ENCODE results near the gene AUTS2.
A peak's percentile ranks its signal among the peaks of the same experiment; 100 is the strongest.

The AUTS2 gene

DNA sequence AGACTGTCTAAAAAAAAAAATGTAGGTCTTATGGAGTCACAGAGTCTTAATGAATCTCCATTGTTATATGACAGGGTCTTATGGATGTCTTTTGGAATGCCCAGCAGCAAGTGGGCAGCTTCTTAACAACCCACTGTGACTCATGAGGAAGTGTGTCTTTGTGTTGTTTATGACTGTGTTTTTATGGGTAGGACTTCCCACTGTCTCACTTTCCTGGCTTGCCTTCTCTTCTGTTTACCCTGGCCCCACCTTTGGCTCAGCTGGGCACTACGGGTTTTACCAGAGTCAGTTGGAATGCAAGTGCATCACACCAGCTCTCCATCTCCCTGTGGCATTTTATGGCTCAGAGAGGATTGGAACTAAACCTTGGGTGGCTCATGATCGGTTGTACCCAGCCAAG lies 580.5 kb downstream of the AUTS2 start:
- Histone ChIP-seq H3K9me3 (ENCODE audit: control insufficient read depth in 1 of 2, low read length in 2 of 2) (no peaks in the 10 kb centered on the region), H3K4me1 (ENCODE audit: control insufficient read depth in 1 of 2, insufficient read depth in 2 of 2, low read length in 2 of 2) (peaks cover 5% of the 10 kb centered on the region in 2 donors), H3K27ac (ENCODE audit: low read length) (no peak overlapping the region), H3K27me3 (ENCODE audit: low read depth, low read length) (no peaks in the 10 kb centered on the region), H3K36me3 (ENCODE audit: control insufficient read depth in 1 of 2, insufficient read depth in 2 of 2, low read length in 2 of 2) (no peaks in the 10 kb centered on the region), H3K4me3 (ENCODE audit: low read depth in 1 of 2, low read length in 2 of 2) (no peak overlapping the region)

DNA sequence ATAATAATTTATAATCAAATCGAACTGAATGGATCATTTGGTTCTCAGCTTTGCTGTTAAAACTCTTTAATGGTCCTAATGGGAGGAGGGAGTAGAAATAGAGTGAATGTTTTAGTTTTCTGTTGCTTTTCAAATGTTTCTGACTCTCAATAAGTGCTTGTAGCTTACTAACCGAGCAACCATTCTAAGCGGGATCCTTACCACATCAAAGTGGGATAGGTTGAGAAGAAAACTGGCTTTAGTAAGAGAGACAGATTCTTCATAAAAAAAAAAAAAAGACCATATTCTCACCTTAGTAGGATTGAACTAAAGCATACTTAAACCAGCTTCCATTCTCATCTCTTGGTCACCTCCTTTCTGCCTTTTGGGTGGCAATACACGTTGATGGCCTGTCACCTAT lies 584.2 kb downstream of the AUTS2 start:
- H3K9me3 ChIP-seq (ENCODE audit: control insufficient read depth in 1 of 2, low read length in 2 of 2): no peaks in the 10 kb centered on the region
- H3K4me3 ChIP-seq (ENCODE audit: low read depth in 1 of 2, low read length in 2 of 2): no peak overlapping the region
- no peaks in the 10 kb centered on the region for H3K36me3 ChIP-seq (ENCODE audit: control insufficient read depth in 1 of 2, insufficient read depth in 2 of 2, low read length in 2 of 2)
- H3K27ac ChIP-seq (ENCODE audit: low read length): no peak overlapping the region
- H3K27me3 ChIP-seq (ENCODE audit: low read depth, low read length): no peaks in the 10 kb centered on the region
- H3K4me1 ChIP-seq (ENCODE audit: control insufficient read depth in 1 of 2, insufficient read depth in 2 of 2, low read length in 2 of 2): peaks cover 5% of the 10 kb centered on the region in 2 donors

DNA sequence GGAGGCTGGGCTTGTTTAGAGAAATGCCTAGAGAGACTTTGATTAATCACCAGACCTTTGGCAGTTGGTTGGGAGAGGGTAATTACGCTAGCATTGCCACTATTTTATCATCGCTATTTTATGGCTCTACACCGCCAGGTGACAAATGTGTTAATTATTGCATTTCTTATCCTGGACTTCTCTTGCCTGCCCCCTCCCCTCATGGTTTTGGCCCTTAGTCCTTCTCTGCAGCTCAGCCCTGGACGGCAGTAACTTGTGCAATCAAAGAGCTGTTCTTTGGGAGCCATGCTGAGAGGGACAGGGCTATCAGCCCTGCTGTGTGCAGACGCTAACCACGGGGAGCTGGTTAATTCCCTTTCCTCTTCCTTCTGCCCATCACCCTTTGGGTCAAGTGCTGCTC lies 585.0 kb downstream of the AUTS2 start:
- H3K27ac ChIP-seq (ENCODE audit: low read length): no peak overlapping the region
- H3K9me3 ChIP-seq (ENCODE audit: control insufficient read depth in 1 of 2, low read length in 2 of 2): no peaks in the 10 kb centered on the region
- peaks cover 5% of the 10 kb centered on the region in 2 donors for H3K4me1 ChIP-seq (ENCODE audit: control insufficient read depth in 1 of 2, insufficient read depth in 2 of 2, low read length in 2 of 2)
- H3K27me3 ChIP-seq (ENCODE audit: low read depth, low read length): no peaks in the 10 kb centered on the region
- no peaks in the 10 kb centered on the region for H3K36me3 ChIP-seq (ENCODE audit: control insufficient read depth in 1 of 2, insufficient read depth in 2 of 2, low read length in 2 of 2)
- no peak overlapping the region for H3K4me3 ChIP-seq (ENCODE audit: low read depth in 1 of 2, low read length in 2 of 2)

DNA sequence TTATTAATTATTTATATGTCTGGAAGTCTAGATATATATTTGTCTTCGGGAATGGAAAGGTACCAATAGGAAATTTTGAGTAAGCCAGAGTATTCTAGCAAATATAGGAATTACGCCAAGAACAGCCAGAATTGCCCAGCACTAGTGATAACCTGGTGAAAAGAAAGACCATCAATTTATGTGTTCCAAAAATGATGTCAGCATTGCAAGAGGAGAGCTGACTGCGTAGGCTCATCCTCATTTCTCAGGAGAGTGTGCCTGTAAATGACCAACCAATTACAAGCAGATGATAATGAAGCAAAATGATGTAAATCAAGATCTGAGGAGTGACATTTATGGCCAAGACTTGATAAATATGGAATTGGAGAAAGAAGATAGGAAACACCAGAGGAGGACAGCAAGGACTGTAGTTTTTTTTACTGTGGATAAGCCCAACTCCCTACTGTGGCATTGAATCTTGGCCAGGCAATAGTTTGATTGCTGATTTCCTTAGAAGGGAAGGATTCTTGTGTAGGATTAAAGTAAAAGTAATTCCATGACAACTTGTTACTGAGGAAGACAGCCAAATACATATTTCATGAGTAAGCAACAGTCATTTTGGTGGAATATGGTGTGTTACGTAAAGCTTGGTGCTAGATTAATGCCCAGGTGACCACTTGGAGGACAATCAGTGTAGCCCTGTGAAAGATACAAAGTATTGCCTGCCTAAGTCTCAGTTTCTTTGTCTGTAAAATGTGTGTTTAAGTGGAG lies 590.8 kb downstream of the AUTS2 start:
- Histone ChIP-seq H3K9me3 (ENCODE audit: control insufficient read depth in 1 of 2, low read length in 2 of 2) (no peaks in the 10 kb centered on the region), H3K27ac (ENCODE audit: low read length) (peak overlapping the region; percentile 3), H3K27me3 (ENCODE audit: low read depth, low read length) (no peaks in the 10 kb centered on the region), H3K4me1 (ENCODE audit: control insufficient read depth in 1 of 2, insufficient read depth in 2 of 2, low read length in 2 of 2) (no peaks in the 10 kb centered on the region), H3K4me3 (ENCODE audit: low read depth in 1 of 2, low read length in 2 of 2) (no peak overlapping the region), H3K36me3 (ENCODE audit: control insufficient read depth in 1 of 2, insufficient read depth in 2 of 2, low read length in 2 of 2) (no peaks in the 10 kb centered on the region)

DNA sequence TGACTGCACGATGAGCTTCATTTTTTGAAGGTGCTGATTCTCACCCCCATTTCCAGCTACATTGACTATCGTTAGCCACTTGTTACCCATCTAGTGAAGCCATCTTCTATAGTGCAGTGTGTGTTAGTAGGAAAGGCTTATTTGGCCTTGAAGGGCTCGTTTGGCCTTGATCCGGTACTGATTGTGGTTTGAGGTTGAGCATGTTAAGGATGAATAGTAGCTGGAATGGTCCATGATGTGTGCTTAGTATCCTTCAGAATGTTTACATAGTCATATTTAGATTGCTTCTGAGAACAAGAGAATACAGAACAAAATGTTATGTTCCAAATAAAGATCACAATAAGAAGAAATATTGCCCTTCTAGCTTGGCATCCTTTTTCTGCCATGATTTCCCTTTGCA lies 591.5 kb downstream of the AUTS2 start:
- peak overlapping the region; percentile 3 for H3K27ac ChIP-seq (ENCODE audit: low read length)
- H3K4me1 ChIP-seq (ENCODE audit: control insufficient read depth in 1 of 2, insufficient read depth in 2 of 2, low read length in 2 of 2): no peaks in the 10 kb centered on the region
- H3K36me3 ChIP-seq (ENCODE audit: control insufficient read depth in 1 of 2, insufficient read depth in 2 of 2, low read length in 2 of 2): no peaks in the 10 kb centered on the region
- H3K9me3 ChIP-seq (ENCODE audit: control insufficient read depth in 1 of 2, low read length in 2 of 2): no peaks in the 10 kb centered on the region
- no peaks in the 10 kb centered on the region for H3K27me3 ChIP-seq (ENCODE audit: low read depth, low read length)
- H3K4me3 ChIP-seq (ENCODE audit: low read depth in 1 of 2, low read length in 2 of 2): no peak overlapping the region

DNA sequence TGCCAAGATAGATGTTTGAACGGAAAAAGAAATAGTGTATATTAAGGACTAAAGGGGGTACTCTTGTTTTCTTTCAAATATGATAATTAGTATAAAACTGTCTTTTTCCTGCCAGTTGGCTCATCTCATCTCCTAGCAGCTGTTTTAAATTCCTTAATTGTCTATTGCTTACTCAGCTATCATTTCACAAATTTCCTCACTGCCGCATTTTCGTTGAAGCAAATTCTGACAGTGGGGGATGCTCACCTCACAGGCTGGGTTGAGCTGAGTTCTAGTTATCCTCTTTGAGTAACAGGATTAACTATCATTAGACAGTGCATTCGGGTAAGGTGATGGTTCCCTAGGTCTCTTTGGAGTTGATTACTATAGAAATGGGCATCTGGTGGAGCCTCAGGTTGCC lies 592.0 kb downstream of the AUTS2 start:
- no peaks in the 10 kb centered on the region for H3K4me1 ChIP-seq (ENCODE audit: control insufficient read depth in 1 of 2, insufficient read depth in 2 of 2, low read length in 2 of 2)
- H3K27me3 ChIP-seq (ENCODE audit: low read depth, low read length): no peaks in the 10 kb centered on the region
- H3K27ac ChIP-seq (ENCODE audit: low read length): no peak overlapping the region
- no peak overlapping the region for H3K4me3 ChIP-seq (ENCODE audit: low read depth in 1 of 2, low read length in 2 of 2)
- no peaks in the 10 kb centered on the region for H3K36me3 ChIP-seq (ENCODE audit: control insufficient read depth in 1 of 2, insufficient read depth in 2 of 2, low read length in 2 of 2)
- no peaks in the 10 kb centered on the region for H3K9me3 ChIP-seq (ENCODE audit: control insufficient read depth in 1 of 2, low read length in 2 of 2)

DNA sequence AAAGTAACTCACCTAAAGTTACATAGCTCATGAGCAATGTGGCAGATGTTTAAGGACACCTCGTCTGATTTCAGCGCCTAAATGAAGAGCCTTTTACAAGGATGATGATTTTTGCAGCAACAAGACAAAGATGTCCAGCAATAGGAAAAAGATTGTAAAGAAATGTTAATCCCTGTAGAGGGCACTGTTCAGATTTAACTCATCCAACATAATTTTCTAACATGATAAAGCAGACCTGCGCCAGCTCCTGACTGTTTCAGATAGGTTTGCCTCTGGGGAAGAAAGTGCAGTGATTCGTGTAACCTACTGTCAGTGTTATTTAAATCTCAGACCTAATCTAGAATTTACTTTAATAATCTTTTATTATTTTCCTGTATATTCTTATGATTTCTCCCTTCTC lies 595.2 kb downstream of the AUTS2 start:
- no peaks in the 10 kb centered on the region for H3K27me3 ChIP-seq (ENCODE audit: low read depth, low read length)
- H3K4me3 ChIP-seq (ENCODE audit: low read depth in 1 of 2, low read length in 2 of 2): no peak overlapping the region
- no peaks in the 10 kb centered on the region for H3K36me3 ChIP-seq (ENCODE audit: control insufficient read depth in 1 of 2, insufficient read depth in 2 of 2, low read length in 2 of 2)
- H3K27ac ChIP-seq (ENCODE audit: low read length): no peak overlapping the region
- no peaks in the 10 kb centered on the region for H3K9me3 ChIP-seq (ENCODE audit: control insufficient read depth in 1 of 2, low read length in 2 of 2)
- H3K4me1 ChIP-seq (ENCODE audit: control insufficient read depth in 1 of 2, insufficient read depth in 2 of 2, low read length in 2 of 2): no peaks in the 10 kb centered on the region

DNA sequence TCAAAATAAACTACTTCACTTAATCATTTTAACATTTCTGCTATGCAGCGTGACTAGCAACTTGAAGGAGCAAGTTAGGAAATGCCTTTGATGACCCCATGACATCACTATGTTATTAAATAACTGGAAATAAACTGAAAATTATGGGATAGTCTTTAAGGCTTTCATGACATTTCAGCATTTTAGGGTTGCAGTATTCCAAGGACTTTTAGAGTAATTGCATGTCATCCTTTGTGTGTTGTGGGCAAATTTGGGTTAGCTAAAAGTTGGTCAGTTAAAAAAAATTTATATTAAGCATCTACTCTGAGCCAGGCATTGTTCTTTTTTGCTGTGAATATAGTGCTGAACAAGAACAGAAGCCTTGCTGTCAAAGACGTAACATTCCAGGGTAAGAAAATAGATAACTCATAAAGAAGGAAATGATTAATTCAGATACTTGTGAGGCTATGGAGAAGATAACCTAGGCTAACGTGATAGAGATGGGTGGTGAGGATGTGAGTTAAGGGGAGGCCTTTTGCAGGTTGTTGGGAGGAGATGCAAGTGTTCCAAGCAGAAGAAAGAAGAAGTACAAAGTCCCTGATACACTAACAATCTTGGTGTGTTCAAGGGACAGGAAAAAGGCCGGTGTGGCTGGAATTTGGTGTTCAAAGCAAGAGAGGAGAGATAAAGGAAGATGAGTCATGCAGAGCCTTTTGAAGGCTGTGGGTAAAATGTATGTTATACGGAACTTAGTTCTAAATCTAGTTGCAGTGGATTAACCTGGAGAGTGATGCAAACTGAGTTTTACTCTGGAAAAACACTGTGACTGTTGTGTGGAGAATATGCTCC lies 610.2 kb downstream of the AUTS2 start:
- Histone ChIP-seq H3K9me3 (ENCODE audit: control insufficient read depth in 1 of 2, low read length in 2 of 2) (no peaks in the 10 kb centered on the region), H3K27ac (ENCODE audit: low read length) (no peak overlapping the region), H3K36me3 (ENCODE audit: control insufficient read depth in 1 of 2, insufficient read depth in 2 of 2, low read length in 2 of 2) (no peaks in the 10 kb centered on the region), H3K27me3 (ENCODE audit: low read depth, low read length) (no peaks in the 10 kb centered on the region), H3K4me3 (ENCODE audit: low read depth in 1 of 2, low read length in 2 of 2) (no peak overlapping the region), H3K4me1 (ENCODE audit: control insufficient read depth in 1 of 2, insufficient read depth in 2 of 2, low read length in 2 of 2) (no peaks in the 10 kb centered on the region)

DNA sequence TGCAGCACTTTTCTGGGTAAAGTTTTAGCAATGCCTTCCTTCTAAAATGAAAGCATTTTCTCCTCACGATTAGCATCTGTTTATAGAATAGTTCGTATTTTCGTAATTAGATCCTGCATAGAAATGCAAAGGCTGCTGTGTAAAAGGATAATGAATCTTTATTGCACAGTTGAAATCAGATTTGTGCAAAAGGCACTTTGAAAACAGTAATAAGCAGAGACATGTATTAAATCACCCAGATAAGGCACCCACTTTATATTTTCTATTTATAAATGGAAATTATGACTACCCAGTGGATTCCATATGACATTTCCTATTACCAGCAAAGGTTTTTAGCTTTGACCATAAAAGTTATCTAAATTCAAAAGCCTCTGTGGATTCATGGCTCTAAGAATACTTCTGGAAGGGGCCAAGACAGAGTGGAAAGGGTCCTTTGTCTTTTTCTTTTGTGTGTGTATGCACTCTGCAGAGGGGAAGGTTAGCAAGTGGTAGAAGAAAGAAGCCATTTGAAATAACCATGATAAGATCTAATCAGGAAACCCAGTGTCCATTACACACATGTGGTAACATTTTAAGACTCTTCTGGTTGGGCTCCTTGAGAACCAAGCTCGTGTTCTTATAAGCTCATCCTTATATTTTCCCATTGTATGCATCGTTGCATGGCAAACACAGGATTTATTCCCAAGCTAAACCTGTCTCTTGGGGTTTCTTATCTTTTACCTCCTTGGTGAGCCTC lies 612.1 kb downstream of the AUTS2 start:
- H3K27ac ChIP-seq (ENCODE audit: low read length): no peak overlapping the region
- H3K27me3 ChIP-seq (ENCODE audit: low read depth, low read length): no peaks in the 10 kb centered on the region

DNA sequence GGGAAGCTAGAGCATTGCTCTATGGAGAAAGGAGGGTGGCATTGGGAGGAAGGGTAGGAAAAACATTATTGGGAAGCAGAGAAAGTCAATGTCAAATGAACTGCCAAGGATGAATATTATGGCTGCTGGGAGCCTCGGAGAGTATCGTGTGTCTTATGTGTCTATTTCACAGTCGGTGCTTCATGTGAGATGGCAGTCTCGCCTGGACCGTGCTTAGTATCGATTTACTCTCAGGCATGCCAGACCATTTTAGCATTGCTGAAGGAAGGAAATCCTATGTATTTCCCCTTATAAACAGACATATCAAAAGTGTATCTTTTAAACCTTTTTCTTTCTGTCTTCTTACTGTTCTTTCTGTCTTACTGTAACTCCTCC lies 612.6 kb downstream of the AUTS2 start:
- no peak overlapping the region for H3K27ac ChIP-seq (ENCODE audit: low read length)
- no peak overlapping the region for H3K4me3 ChIP-seq (ENCODE audit: low read depth in 1 of 2, low read length in 2 of 2)
- no peaks in the 10 kb centered on the region for H3K4me1 ChIP-seq (ENCODE audit: control insufficient read depth in 1 of 2, insufficient read depth in 2 of 2, low read length in 2 of 2)
- no peaks in the 10 kb centered on the region for H3K9me3 ChIP-seq (ENCODE audit: control insufficient read depth in 1 of 2, low read length in 2 of 2)
- H3K36me3 ChIP-seq (ENCODE audit: control insufficient read depth in 1 of 2, insufficient read depth in 2 of 2, low read length in 2 of 2): no peaks in the 10 kb centered on the region
- no peaks in the 10 kb centered on the region for H3K27me3 ChIP-seq (ENCODE audit: low read depth, low read length)

More for the DNA sequence above, 612.1 kb downstream of the AUTS2 start:
- Histone ChIP-seq H3K4me1 (ENCODE audit: control insufficient read depth in 1 of 2, insufficient read depth in 2 of 2, low read length in 2 of 2) (no peaks in the 10 kb centered on the region), H3K9me3 (ENCODE audit: control insufficient read depth in 1 of 2, low read length in 2 of 2) (no peaks in the 10 kb centered on the region), H3K36me3 (ENCODE audit: control insufficient read depth in 1 of 2, insufficient read depth in 2 of 2, low read length in 2 of 2) (no peaks in the 10 kb centered on the region), H3K4me3 (ENCODE audit: low read depth in 1 of 2, low read length in 2 of 2) (no peak overlapping the region)

DNA sequence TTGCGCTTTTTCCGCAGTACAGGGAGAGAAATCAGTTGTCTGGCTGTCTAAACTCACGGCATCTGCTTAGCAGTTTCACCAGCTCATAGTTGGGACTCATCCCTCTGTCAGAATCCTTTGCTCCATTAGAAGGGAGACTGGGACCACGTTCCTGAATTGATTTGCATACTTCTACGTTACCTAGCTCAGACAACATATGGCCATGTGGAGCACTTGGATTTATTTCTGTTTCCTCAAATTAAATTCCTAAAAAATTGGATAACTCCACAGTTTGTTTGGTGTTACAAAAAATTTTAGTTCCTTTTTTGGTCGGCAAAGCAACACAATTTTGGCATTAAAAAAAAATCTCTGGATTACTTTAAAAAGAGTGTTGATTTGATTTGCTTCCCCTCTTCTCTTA lies 614.0 kb downstream of the AUTS2 start:
- H3K27ac ChIP-seq (ENCODE audit: low read length): no peak overlapping the region
- H3K4me1 ChIP-seq (ENCODE audit: control insufficient read depth in 1 of 2, insufficient read depth in 2 of 2, low read length in 2 of 2): peaks cover 0 to 4% of the 10 kb centered on the region in 2 donors
- H3K27me3 ChIP-seq (ENCODE audit: low read depth, low read length): no peaks in the 10 kb centered on the region
- no peaks in the 10 kb centered on the region for H3K9me3 ChIP-seq (ENCODE audit: control insufficient read depth in 1 of 2, low read length in 2 of 2)
- no peak overlapping the region for H3K4me3 ChIP-seq (ENCODE audit: low read depth in 1 of 2, low read length in 2 of 2)
- H3K36me3 ChIP-seq (ENCODE audit: control insufficient read depth in 1 of 2, insufficient read depth in 2 of 2, low read length in 2 of 2): no peaks in the 10 kb centered on the region

Data from muscle layer of duodenum (tissue), 2 donors.